Thyroid gland (tissue), 4 donors: ENCODE measurements around the gene DNAJB1. TPM values are rescaled to one million over a fixed set of nuclear protein-coding genes. Genes with fewer than 3 reads are reported as not detected.
A peak's percentile ranks its signal among the peaks of the same experiment; 100 is the strongest.

Experiments used
- DNase-seq, 2 donors: peaks; one replicate each; pipeline ENCODE4 v3.0.0-alpha.2; 2019
- H3K27ac ChIP-seq, 3 donors: fragments of 200-600 bp; sonication (generic); 1 replicate in 2 of 3; 2 replicates in 1 of 3; pipeline ENCODE4 v1.5.1; 2016 to 2019; ENCODE audit warnings: mild to moderate bottlenecking in 1 of 3, moderate library complexity in 1 of 3
- H3K27me3 ChIP-seq: fragments of 200-600 bp; sonication (generic); one replicate; pipeline ENCODE4 v1.5.1; 2019
- H3K36me3 ChIP-seq, 2 donors: fragments of 200-600 bp; sonication (generic); one replicate each; pipeline ENCODE4 v1.5.1; 2016 to 2019
- H3K4me1 ChIP-seq, 2 donors: fragments of 200-600 bp; sonication (generic); one replicate each; pipeline ENCODE4 v1.5.1; 2017 to 2019
- H3K4me3 ChIP-seq, 3 donors: fragments of 200-600 bp; sonication (generic); replicated peaks in 1 of 3; 1 replicate in 2 of 3; 2 replicates in 1 of 3; pipeline ENCODE4 v1.5.1; 2016; ENCODE audit warnings: mild to moderate bottlenecking in 1 of 3
- H3K9me3 ChIP-seq: fragments of 200-600 bp; sonication (generic); one replicate; pipeline ENCODE4 v1.5.1; 2017
- CTCF ChIP-seq, 6 experiments: fragments of 200-600 bp in 3 of 6; fragments of 450-650 bp in 3 of 6; sonication (generic) in 3 of 6; IDR thresholded peaks; one replicate each; pipeline ENCODE4 v1.5.1; 2016 to 2019; ENCODE audit warnings: antibody characterized with exemption in 6 of 6, mild to moderate bottlenecking in 2 of 6, inconsistent platforms in 1 of 6, moderate library complexity in 1 of 6
- POLR2A ChIP-seq, 2 donors: fragments of 450-650 bp; IDR thresholded peaks; one replicate each; pipeline ENCODE4 v1.6.1; 2017; ENCODE audit warnings: antibody characterized with exemption in 2 of 2, mild to moderate bottlenecking in 2 of 2, moderate library complexity in 1 of 2
- WGBS, 2 donors: methylation state at CpG; one replicate each; pipeline ENCODE4 v1.1.5; 2017; 5-methylcytosine and 5-hydroxymethylcytosine counted together
- intact Hi-C: fragments of 100-400 bp; cut with DNase I; formaldehyde crosslinking; loops from one replicate; pipeline ENCODE4 v1.15.1; 2023
- total RNA-seq, 4 donors: library from RNA; depleted of rRNA; stranded (reverse); fragments of >200 nt; gene quantifications; one replicate each; pipeline ENCODE4 v1.2.3, GENCODE V29; 2016

Gene DNAJB1
- total RNA-seq, 4 donors from 2014 or later: 49.1 to 61.1 (median 55.3) TPM

GRCh38 chr19:14540741-14541525, 22.7 kb upstream of the DNAJB1 start:
- WGBS, 2 donors: 92 to 96% methylated on average over 19 of the region's 19 CpGs
- no peak overlapping the region for H3K4me3 ChIP-seq
- peaks cover 35 to 42% of the 10 kb centered on the region in 2 donors for H3K4me1 ChIP-seq
- H3K36me3 ChIP-seq: no peaks in the 10 kb centered on the region
- intact Hi-C loops: no loop called here
- no peak for DNase-seq
- TF ChIP-seq CTCF (IDR thresholded peaks at IDR 0.05) (no peak), POLR2A (IDR thresholded peaks at IDR 0.05) (no peak)
- H3K27ac ChIP-seq: no peak overlapping the region
- no peaks in the 10 kb centered on the region for H3K27me3 ChIP-seq
- no peaks in the 10 kb centered on the region for H3K9me3 ChIP-seq

DNA sequence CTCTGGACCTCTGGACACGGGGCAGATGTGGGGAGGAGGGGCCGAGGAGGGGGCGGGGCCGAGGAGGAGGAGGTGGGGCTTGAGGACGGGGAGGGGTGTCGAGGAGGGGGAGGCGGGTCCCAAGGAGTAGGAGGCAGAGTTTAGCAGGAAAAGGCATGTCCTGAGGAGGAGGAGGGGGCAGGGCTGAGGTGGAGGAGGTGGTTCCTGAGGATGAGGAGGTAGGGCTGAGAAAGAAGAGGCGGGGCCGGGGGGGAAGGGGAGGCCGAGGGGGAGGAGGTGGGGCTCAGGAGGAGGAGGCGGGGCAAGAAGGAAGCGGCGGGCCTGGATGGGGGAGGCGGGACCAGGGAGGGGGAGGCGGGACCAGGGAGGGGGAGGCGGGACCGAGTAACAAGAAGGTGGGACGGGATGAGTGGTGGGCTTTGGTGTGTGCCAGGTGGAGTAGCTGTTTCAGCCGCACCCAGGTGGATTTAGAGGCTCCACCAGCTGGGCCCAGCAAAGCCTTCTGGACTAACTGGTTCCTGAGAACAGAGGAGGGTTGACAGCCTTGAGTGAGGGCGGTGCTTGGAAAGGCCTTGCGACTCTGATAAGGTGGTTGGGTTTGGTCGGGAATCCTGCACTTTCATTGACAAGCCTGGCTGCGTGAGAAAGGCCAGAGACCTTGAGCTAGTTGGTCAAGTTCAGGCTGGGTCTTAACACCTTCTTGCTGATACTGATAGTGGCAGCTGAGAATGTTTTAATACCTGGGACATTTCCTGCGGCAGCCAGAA, 18.9 kb upstream of the DNAJB1 start:
- 20 to 24% methylated on average over 12 to 24 of the region's 24 CpGs for WGBS, 2 donors

GRCh38 chr19:14533450-14533849, 15.3 kb upstream of the DNAJB1 start:
- no peaks in the 10 kb centered on the region for H3K9me3 ChIP-seq
- no peak overlapping the region for H3K27ac ChIP-seq
- WGBS, 2 donors: 88 to 92% methylated on average over 5 of the region's 5 CpGs
- no peak for TF ChIP-seq CTCF (IDR thresholded peaks at IDR 0.05)
- no peak for TF ChIP-seq POLR2A (IDR thresholded peaks at IDR 0.05)
- H3K27me3 ChIP-seq: no peaks in the 10 kb centered on the region
- H3K36me3 ChIP-seq: no peaks in the 10 kb centered on the region
- intact Hi-C loops: no loop called here
- H3K4me1 ChIP-seq: peaks cover 17 to 18% of the 10 kb centered on the region in 2 donors
- no peak overlapping the region for H3K4me3 ChIP-seq
- DNase-seq: no peak

More for the DNA sequence above, 18.9 kb upstream of the DNAJB1 start:
- H3K4me3 ChIP-seq: no peak overlapping the region
- peaks cover 12 to 17% of the 10 kb centered on the region in 2 donors for H3K4me1 ChIP-seq
- H3K27ac ChIP-seq: peak overlapping the region in 2 of 3 donors; percentile 23 to 35
- H3K9me3 ChIP-seq: no peaks in the 10 kb centered on the region
- no peaks in the 10 kb centered on the region for H3K27me3 ChIP-seq
- no peaks in the 10 kb centered on the region for H3K36me3 ChIP-seq
- TF ChIP-seq POLR2A (IDR thresholded peaks at IDR 0.05): peak; percentile 9 to 58
- TF ChIP-seq CTCF (IDR thresholded peaks at IDR 0.05): no peak
- peak; percentile 87 to 91 for DNase-seq
- intact Hi-C loops: no loop called here

- H3K27me3 ChIP-seq: no peaks in the 10 kb centered on the region
- peaks cover 0 to 6% of the 10 kb centered on the region in 2 donors for H3K4me1 ChIP-seq
- H3K36me3 ChIP-seq: no peaks in the 10 kb centered on the region
- peak overlapping the region in 1 of 3 donors; percentile 93 for H3K27ac ChIP-seq
- WGBS, 2 donors: 73 to 76% methylated on average over 3 of the region's 3 CpGs
- H3K9me3 ChIP-seq: no peaks in the 10 kb centered on the region
- no peak for TF ChIP-seq CTCF (IDR thresholded peaks at IDR 0.05)
- TF ChIP-seq POLR2A (IDR thresholded peaks at IDR 0.05): no peak
- intact Hi-C loops: no loop called here
- no peak for DNase-seq
- no peak overlapping the region for H3K4me3 ChIP-seq
These were observed 12.3 kb upstream of the DNAJB1 start for GRCh38 chr19:14530506-14530905.

GRCh38 chr19:14530005-14530348, 11.8 kb upstream of the DNAJB1 start:
- TF ChIP-seq CTCF (IDR thresholded peaks at IDR 0.05): no peak
- TF ChIP-seq POLR2A (IDR thresholded peaks at IDR 0.05): no peak
- WGBS, 2 donors: 0 to 1% methylated on average over 7 to 11 of the region's 18 CpGs
- H3K9me3 ChIP-seq: no peaks in the 10 kb centered on the region
- peak overlapping the region; percentile 72 to 93 (median 91) for H3K27ac ChIP-seq
- intact Hi-C loops: no loop called here
- H3K4me1 ChIP-seq: peaks cover 0 to 6% of the 10 kb centered on the region in 2 donors
- no peaks in the 10 kb centered on the region for H3K36me3 ChIP-seq
- peak overlapping the region; percentile 64 to 76 (median 71) for H3K4me3 ChIP-seq
- DNase-seq: no peak
- no peaks in the 10 kb centered on the region for H3K27me3 ChIP-seq
